SK-N-MC (cell line): Measurements from ENCODE around the gene ROMO1.

ENCODE experiments used
- EZH2 ChIP-seq: fragments of 200-600 bp; sonication (generic); IDR thresholded peaks from one replicate; pipeline ENCODE4 v1.6.1; 2017; ENCODE audit warnings: antibody characterized with exemption
- FOXP2 ChIP-seq: optimal IDR thresholded peaks from 2 replicates; pipeline ENCODE3; 2011; ENCODE audit warnings: mild to moderate bottlenecking, moderate library complexity; ENCODE audit not compliant: insufficient read depth; ENCODE audit errors: extremely low read length, control extremely low read depth
- POLR2AphosphoS5 ChIP-seq: IDR thresholded peaks from 2 replicates; pipeline ENCODE4 v1.6.1; 2012; ENCODE audit warnings: mild to moderate bottlenecking, low read depth, low read length, borderline replicate concordance

DNA sequence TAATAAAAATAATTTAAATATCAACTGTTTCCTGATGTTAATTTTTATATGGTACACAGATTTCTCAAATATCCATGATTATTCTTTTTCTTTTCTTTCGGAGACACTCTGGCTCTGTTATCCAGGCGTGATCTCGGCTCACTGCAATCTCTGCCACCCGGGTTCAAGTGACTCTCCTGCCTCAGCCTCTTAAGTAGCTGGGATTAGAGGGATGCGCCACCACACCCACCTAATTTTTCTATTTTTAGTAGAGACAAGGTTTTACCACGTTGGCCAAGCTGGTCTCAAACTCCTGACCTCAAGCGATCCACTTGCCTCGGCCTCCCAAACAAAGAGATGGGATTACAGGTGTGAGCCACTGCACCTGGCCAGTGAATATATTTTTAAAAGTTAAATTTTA is 20.5 kb downstream of the ROMO1 start:
- no peak for TF ChIP-seq FOXP2
- no peak for TF ChIP-seq POLR2AphosphoS5
- no peak for TF ChIP-seq EZH2
